ENCODE measurements around the gene FHOD1. TPM values are rescaled to one million over a fixed set of nuclear protein-coding genes. Genes with fewer than 3 reads are reported as not detected.

Gene FHOD1
- total RNA-seq, 1 experiment from 2014 or later: 37.4 TPM

DNA sequence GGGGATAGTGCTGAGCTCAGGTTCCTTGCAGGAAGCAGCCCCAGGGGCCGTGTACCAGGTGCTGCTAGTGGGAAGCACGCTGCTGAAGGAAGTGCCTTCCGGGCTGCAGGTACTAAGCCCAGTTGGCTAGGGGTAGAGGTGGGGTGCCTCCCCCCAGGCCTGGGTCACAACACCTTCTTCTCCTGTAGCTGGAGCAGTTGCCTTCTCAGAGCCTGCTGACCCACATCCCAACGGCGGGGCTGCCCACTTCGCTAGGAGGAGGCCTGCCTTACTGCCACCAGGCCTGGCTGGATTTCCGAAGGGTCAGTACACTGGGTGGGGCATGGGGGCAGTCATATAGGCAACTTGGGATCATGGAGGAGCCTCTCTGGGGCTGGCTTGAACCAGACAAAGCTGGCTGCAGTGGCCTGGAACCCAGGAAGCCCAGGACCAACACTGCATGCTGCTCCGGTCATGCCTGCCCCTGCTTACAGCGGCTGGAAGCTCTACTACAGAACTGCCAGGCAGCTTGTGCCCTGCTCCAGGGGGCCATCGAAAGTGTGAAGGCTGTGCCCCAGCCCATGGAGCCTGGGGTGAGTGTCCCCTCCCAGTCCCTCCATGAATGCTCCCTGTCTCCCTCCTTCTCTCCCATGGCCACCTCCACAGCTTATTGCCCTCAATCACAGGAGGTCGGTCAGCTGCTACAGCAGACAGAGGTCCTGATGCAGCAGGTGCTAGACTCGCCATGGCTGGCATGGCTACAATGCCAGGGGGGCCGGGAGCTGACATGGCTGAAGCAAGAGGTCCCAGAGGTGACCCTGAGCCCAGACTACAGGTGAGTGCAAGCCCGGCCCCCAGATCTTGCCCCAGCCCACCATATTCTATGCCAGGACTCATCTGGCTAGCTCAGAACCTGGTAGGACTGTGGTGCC is 34.5 kb upstream of the FHOD1 start:
- no peak overlapping the region for H3K4me3 ChIP-seq (ENCODE audit: insufficient read depth, low read depth, low read length)
- no peak for DNase-seq
- H3K36me3 ChIP-seq (replicated peaks; ENCODE audit: control insufficient read depth, insufficient read depth, low read length): no peaks in the 10 kb centered on the region; the same call in 1 of the 2 replicates
- H3K27me3 ChIP-seq (ENCODE audit: control insufficient read depth, insufficient read depth, low read length): peaks cover 9% of the 10 kb centered on the region

DNA sequence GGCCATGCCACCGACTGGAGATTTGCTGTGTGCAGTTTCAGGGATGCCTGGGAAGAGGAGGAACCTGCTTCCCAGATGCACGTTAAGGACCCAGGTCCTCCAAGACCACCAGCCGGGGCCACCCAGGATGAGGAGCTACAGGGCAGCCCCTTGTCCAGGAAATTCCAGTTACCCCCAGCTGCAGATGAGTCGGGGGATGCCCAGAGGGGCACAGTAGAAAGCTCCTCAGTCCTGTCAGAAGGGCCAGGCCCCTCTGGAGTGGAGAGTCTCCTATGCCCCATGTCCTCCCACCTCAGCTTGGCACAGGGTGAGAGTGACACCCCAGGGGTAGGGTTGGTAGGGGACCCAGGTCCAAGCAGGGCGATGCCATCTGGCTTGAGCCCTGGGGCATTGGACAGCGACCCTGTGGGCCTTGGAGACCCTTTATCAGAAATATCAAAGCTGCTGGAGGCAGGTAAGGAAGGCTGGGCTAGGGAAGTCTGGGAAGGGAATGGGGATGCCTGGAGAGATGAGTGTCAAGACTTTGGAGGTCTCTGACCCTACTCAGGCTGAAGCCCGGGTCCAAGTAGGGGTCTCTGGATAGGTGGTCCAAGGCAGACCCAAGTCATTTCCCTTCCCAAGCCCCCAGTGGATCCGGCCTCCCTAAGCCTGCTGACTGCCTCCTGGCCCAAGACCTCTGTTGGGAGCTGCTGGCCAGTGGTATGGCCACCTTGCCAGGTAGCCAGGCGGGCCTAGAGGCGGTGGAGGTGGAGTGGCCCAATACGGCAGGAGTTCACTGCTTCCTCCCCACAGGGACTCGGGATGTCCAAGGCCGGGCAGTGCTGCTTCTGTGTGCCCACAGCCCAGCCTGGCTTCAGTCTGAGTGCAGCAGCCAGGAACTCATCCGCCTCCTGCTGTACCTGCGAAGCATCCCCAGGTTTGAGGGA is 33.1 kb upstream of the FHOD1 start:
- Histone ChIP-seq H3K27me3 (ENCODE audit: control insufficient read depth, insufficient read depth, low read length) (peaks cover 9% of the 10 kb centered on the region), H3K36me3 (replicated peaks; ENCODE audit: control insufficient read depth, insufficient read depth, low read length) (no peaks in the 10 kb centered on the region; the same call in 1 of the 2 replicates), H3K4me3 (ENCODE audit: insufficient read depth, low read depth, low read length) (no peak overlapping the region; the same call in 1 of the 2 replicates)
- no peak for DNase-seq

DNA sequence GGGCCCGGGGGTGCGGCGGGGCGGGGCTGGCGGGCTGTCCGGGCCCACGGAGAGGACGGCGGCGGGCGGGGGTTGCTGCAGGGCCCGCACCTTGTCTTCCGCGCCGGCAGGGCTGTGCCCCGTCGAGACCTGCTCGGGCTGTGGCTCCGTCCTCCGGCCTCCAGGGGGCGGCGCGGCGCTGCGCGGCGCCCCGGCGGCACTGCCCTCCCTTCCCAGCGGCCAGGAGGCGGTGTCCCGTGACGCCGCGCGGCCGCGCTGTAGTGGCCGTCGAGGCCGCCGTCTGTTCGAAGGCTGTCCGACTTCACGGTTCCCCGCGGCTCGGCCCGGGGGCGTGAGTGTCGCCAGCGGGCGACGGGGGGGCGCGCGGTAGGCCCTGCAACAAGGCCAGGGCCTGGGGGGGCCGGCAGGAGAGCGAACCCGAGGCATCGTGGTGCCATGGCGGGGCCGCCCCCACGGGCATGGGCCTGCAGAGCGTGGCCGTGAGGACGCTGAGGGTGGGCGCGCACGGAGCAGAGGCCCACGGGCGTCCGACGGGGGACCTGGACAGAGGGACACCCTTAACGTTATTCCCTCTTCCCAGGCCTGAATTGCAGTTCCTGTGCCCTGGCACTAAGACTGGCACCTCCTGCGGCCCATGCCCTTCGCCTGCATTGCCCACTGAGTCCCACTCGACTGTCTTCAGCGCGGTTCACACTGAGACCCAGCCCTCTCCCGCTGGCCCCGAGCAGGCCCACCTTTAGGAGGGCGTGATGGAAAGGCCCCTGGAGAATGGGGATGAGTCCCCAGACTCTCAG is 32.2 kb upstream of the FHOD1 start, which contains the start of gene PLEKHG4:
Gene PLEKHG4, plus strand, starts transcription at position 237 of the 794 bp plus-strand sequence. Its CDS starts 513 bp downstream, at position 750.
- Histone ChIP-seq H3K27me3 (ENCODE audit: control insufficient read depth, insufficient read depth, low read length) (peaks cover 9% of the 10 kb centered on the region), H3K4me3 (ENCODE audit: insufficient read depth, low read depth, low read length) (peak within 1 kb of the TSS; percentile 67), H3K36me3 (replicated peaks; ENCODE audit: control insufficient read depth, insufficient read depth, low read length) (no peaks in the 10 kb centered on the region; the same call in 1 of the 2 replicates)
- DNase-seq: peak; percentile 96

DNA sequence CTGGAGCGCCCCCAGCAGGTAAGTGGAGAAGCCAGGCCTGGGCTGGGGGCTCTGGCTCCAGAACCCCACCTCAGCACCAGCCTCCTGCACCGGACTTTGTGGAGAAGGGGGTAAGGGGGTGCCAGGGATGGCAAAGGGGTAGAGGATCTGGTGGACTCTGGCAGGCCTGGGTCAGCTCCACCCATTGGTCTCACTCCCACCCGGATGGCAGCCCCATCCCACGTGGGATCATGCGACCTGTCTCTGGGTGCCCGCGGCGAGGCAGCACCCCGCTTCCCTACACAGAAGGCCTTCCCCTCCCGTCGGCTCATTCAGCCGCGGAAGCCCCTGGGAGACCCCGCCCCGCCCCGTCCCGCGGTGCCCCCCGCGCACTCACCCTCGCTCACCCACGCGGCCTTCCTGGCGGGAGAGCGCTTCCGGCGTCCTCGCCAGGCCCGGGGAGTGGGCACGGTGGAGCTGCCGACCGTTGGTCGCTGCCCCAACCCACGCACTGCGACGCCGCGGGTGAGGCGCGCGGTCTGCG is 31.6 kb upstream of the FHOD1 start:
- peaks cover 9% of the 10 kb centered on the region for H3K27me3 ChIP-seq (ENCODE audit: control insufficient read depth, insufficient read depth, low read length)
- DNase-seq: peak; percentile 84
- H3K36me3 ChIP-seq (replicated peaks; ENCODE audit: control insufficient read depth, insufficient read depth, low read length): no peaks in the 10 kb centered on the region; the same call in 1 of the 2 replicates
- peak overlapping the region; percentile 67 for H3K4me3 ChIP-seq (ENCODE audit: insufficient read depth, low read depth, low read length)

DNA sequence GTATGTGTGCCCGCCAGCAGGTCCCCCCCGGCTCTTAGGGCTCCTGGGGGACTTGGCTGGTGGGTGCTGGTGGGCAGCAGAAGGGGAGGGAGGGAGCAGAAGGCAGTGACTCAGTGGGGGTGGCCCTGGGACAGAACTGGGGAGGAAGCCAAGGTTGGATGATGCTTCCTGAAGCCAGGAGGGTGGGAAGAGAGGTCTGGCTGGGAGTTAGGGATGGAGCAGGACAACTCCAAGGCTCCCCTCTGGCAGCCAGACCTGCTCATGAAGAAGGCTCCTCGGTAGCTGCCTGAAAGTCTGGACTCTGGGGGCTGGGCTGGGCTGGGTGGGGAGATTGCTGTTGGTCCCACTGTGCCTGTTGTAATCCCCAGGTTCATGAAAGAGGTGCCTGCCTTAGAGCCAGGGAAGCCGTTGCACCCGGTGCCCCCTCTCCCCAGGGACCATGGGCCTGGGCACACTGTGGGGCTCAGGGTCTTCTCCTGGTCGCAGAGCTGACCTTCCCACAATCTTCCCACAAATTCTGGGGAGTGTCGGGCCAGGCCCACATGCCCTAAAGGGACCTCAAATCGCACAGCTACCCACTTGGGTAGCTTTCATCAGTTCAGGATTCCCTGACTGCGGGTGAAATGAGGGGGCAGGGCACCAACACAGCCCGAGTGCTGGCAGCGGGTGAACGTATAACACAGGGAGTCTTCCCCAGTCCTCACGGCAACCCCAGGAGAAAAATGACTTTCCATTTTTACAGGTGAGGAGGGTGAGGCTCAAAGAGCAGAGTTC is 30.9 kb upstream of the FHOD1 start:
- H3K4me3 ChIP-seq (ENCODE audit: insufficient read depth, low read depth, low read length): peak overlapping the region; percentile 67
- no peaks in the 10 kb centered on the region; the same call in 1 of the 2 replicates for H3K36me3 ChIP-seq (replicated peaks; ENCODE audit: control insufficient read depth, insufficient read depth, low read length)
- H3K27me3 ChIP-seq (ENCODE audit: control insufficient read depth, insufficient read depth, low read length): peaks cover 9% of the 10 kb centered on the region
- DNase-seq: no peak

DNA sequence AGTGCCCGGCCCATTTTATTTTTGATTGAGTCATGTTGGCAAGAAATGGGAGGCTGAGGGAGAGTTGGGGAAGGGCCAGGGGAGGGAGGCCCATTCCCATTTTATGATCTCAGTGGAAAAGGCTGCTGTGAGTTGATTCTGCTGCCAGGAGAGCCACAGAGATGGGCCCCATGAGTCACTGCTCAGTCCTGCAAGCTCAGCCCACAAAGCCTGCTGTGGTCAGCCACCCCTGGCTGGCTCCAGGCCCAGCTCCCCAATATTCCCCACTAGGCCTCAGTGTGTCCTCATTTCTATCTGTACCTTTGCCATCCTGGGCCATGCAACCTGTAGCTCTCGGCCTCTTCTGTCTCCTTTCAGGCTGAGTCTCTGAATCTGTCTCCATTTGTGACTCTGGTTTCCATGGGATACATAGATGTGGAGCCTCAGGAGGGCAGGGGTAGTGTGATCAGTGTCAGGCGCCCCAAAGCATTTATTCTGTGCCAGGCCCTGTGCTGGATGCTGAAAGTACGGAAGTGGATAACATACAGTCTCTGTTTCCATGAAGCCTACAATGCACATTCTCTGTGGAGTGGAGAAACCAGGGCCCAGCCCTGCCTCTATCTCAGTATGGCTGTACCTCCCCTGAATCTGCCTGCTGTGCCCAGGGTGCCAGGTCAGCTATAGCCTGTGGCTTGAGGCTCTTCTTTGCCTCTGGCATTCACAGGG is 30.2 kb upstream of the FHOD1 start:
- H3K27me3 ChIP-seq (ENCODE audit: control insufficient read depth, insufficient read depth, low read length): peaks cover 9% of the 10 kb centered on the region
- DNase-seq: no peak
- no peaks in the 10 kb centered on the region; the same call in 1 of the 2 replicates for H3K36me3 ChIP-seq (replicated peaks; ENCODE audit: control insufficient read depth, insufficient read depth, low read length)
- H3K4me3 ChIP-seq (ENCODE audit: insufficient read depth, low read depth, low read length): no peak overlapping the region

DNA sequence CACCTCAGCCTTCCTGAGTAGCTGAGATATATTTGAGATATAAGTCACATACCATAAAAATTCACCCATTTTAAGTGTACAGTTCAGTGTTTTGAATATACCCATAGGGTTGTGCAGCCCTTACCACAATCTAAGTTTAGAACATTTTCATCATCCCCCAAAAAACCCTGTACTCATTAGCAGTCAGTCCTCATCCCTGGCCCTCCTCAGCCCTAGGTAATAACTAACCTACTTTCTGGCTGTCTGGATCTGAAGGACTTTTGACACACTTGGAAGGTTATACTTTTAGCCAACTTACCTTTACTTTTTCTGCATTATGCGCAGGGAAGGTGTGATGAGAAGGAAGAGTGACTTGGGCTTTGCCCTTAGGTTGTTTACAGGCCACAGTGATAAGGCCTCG is 28.0 kb upstream of the FHOD1 start:
- DNase-seq: no peak
- no peaks in the 10 kb centered on the region; the same call in 1 of the 2 replicates for H3K36me3 ChIP-seq (replicated peaks; ENCODE audit: control insufficient read depth, insufficient read depth, low read length)
- no peak overlapping the region for H3K4me3 ChIP-seq (ENCODE audit: insufficient read depth, low read depth, low read length)
- peaks cover 9% of the 10 kb centered on the region for H3K27me3 ChIP-seq (ENCODE audit: control insufficient read depth, insufficient read depth, low read length)

DNA sequence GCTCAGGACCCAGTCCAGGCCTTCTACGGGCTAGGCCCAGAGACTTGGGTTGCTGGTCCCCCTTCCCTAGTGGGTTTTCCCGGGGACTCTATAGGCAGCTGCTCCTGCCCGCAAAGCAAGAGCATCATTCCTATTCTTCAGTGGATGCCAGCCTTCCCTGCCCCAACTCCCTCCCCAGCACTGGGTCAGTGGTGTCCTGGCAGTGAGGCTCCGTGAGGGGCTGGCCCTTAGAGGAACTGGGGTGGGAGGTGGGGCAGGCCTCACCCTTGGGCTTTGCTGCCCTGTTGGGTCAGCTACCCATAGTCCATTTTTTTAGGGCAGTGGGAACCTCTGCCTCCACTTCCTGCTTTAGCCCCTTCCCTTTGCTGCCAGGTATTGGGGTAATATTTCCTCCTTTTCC is 24.2 kb upstream of the FHOD1 start:
- Histone ChIP-seq H3K4me3 (ENCODE audit: insufficient read depth, low read depth, low read length) (no peak overlapping the region), H3K27me3 (ENCODE audit: control insufficient read depth, insufficient read depth, low read length) (no peaks in the 10 kb centered on the region), H3K36me3 (replicated peaks; ENCODE audit: control insufficient read depth, insufficient read depth, low read length) (no peaks in the 10 kb centered on the region)
- no peak for DNase-seq

DNA sequence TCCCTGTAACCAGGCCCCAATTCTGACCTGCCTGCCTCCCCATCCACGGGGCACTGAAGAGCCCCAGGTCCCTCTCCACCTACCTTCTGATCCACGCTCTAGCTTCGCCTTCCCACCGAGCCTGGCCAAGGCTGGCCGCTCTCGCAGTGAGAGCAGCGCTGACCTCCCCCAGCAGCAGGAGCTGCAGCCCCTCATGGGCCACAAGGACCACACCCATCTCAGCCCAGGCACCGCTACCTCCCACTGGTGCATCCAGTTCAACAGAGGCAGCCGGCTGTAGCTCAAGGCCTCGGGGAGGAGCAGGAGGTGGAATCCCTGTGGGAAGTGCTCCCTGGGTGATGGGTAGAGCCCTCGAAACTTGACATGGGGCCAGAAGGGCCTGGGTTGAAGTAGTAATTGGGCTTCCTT is 23.7 kb upstream of the FHOD1 start:
- H3K36me3 ChIP-seq (replicated peaks; ENCODE audit: control insufficient read depth, insufficient read depth, low read length): no peaks in the 10 kb centered on the region
- no peaks in the 10 kb centered on the region for H3K27me3 ChIP-seq (ENCODE audit: control insufficient read depth, insufficient read depth, low read length)
- no peak overlapping the region for H3K4me3 ChIP-seq (ENCODE audit: insufficient read depth, low read depth, low read length)
- no peak for DNase-seq

DNA sequence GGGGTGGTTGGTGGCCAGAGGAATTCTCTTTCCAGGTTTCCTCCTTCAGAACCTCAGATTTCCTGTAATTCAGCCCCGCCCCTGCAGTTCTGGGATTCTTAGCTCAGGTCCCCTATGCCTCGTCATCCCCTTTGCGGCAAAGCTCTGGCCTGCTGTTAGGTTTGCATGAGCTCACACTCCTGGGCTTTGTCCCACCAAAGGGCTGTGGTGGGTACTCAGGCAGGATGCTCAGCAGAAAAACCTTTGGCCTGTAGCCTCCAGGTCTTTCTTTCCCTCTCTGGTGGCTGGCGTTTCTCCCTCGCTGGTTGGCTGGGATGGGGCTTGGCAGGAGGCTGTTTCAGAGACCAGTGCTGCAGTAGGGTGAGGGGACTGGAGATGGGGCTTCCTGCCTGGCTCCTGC is 22.5 kb upstream of the FHOD1 start:
- H3K4me3 ChIP-seq (ENCODE audit: insufficient read depth, low read depth, low read length): no peak overlapping the region
- no peak for DNase-seq
- H3K27me3 ChIP-seq (ENCODE audit: control insufficient read depth, insufficient read depth, low read length): no peaks in the 10 kb centered on the region
- H3K36me3 ChIP-seq (replicated peaks; ENCODE audit: control insufficient read depth, insufficient read depth, low read length): no peaks in the 10 kb centered on the region; the same call in 1 of the 2 replicates

DNA sequence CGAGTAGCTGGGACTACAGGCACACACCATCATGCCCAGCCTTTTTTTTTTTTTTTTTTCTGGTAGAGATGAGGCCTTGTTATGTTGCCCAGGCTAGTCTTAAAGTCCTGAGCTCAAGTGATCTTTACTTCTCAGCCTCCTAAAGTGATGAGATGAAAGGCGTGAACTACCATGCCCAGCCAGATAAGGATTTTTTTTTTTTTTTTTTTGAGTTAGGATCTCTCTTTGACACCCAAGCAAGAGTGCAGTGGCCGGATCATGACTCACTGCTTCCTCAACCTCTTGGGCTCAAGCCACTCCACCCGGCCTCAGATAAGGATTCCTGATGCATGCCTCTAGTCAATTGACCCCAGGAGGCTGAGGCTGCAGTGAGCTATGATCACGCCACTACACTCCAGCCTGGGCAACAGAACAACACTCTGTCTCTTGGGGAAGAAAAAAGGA is 20.9 kb upstream of the FHOD1 start:
- DNase-seq: no peak
- no peak overlapping the region for H3K4me3 ChIP-seq (ENCODE audit: insufficient read depth, low read depth, low read length)
- H3K27me3 ChIP-seq (ENCODE audit: control insufficient read depth, insufficient read depth, low read length): no peaks in the 10 kb centered on the region

DNA sequence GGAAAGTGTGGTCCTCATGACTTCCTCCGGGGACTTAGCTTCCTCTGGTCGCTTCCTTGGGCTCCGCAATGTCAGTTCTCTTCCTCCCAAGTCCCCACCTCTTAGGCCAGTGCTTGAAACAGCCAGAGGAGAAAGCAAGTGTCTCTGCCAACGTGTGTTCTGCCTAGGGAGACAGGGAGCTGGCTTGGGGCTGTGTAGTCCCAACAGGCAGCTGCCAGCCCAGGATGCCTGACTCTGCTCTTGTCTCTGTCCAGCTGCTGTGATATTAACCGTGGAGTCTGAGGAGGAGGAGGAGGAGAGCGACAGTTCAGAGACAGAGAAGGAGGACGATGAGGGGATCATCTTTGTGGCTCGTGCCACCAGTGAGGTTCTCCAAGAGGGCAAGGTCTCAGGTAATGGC is 18.6 kb upstream of the FHOD1 start:
- H3K27me3 ChIP-seq (ENCODE audit: control insufficient read depth, insufficient read depth, low read length): no peaks in the 10 kb centered on the region; the same call in 1 of the 2 replicates
- H3K4me3 ChIP-seq (ENCODE audit: insufficient read depth, low read depth, low read length): no peak overlapping the region
- no peaks in the 10 kb centered on the region; the same call in 1 of the 2 replicates for H3K36me3 ChIP-seq (replicated peaks; ENCODE audit: control insufficient read depth, insufficient read depth, low read length)
- no peak for DNase-seq

More for the DNA sequence above, 20.9 kb upstream of the FHOD1 start:
- H3K36me3 ChIP-seq (replicated peaks; ENCODE audit: control insufficient read depth, insufficient read depth, low read length): no peaks in the 10 kb centered on the region; the same call in 1 of the 2 replicates
